Measurements from ENCODE around the gene EFNA4. TPM values are rescaled to one million over a fixed set of nuclear protein-coding genes. Genes with fewer than 3 reads are reported as not detected.

Gene EFNA4
- total and polyA plus RNA-seq, 2 of the 8 experiments (the other 6 are each of a cell fraction or from before 2014, with no cell fraction given): 21.9 to 23.9 TPM

DNA sequence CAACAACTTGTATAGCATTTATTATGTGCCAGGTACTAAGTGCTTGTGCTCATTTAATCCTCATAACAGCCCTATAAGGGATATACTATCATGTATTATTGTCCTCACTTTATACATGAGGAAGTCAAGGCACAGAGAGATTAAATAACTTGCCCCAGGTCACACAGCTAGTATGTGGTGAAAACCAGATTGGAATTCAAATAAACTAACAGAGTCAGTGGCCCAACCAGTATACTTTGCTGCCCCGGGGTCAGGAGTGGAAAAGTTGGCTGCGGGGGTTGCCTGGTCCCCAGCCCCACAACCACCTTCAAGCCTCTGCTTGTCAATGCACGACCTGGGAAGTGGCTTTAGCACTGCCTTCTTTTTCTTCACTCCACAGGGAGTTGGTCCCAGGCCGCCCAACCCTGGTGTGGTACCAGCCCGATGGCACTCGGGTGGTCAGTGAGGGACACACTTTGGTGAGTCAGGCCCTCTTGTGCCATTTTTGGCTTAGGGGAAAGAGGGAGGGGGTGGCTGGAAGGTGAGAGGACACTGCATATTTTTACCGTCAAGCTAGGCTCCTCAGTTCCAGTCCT is 9.9 kb upstream of the EFNA4 start:
- no peak overlapping the region for H2BK120ac ChIP-seq (replicated peaks; ENCODE audit: low read depth, low read length)
- no peak overlapping the region for H4K5ac ChIP-seq (ENCODE audit: insufficient read length, low read depth, low read length)
- no peak overlapping the region for H2BK12ac ChIP-seq (ENCODE audit: low read depth, low read length)
- FAIRE-seq (no peak), DNase-seq (ENCODE audit: low read depth in 1 of 2, low spot score in 2 of 2) (no peak)
- no peak overlapping the region for H4K91ac ChIP-seq (replicated peaks; ENCODE audit: insufficient read length, low read length)
- no peak overlapping the region for H2BK5ac ChIP-seq (ENCODE audit: low read depth, low read length)
- no peaks in the 10 kb centered on the region for H3K79me1 ChIP-seq (ENCODE audit: low read depth, low read length)
- POLR2A ChIA-PET (ENCODE audit: partially characterized antibody): interaction anchor here (0.9 to 1.4 kb wide), 3 partner anchors 9 to 50 kb away, joined by 3 to 6 read pairs (median 3); partner anchors contain the start of gene EFNA4
- CTCF ChIA-PET (ENCODE audit: partially characterized antibody): interaction anchor here (0.9 to 33.9 kb wide), 12 partner anchors 1 to 175 kb away, joined by 3 to 907 read pairs (median 8); partner anchors contain the start of genes ADAM15, EFNA3, EFNA4 and PBXIP1
- no peak overlapping the region for H3K23ac ChIP-seq (ENCODE audit: insufficient read length)
- H3K4me1 ChIP-seq (replicated peaks in 1 of 4; ENCODE audit: control insufficient read depth in 3 of 4, insufficient read depth in 4 of 4, low read length in 3 of 4): peaks cover 4 to 22% (median 10%) of the 10 kb centered on the region in 4 experiments; a peak in 6 of 7 replicates
- H3K9me3 ChIP-seq (ENCODE audit: insufficient read depth in 2 of 2, low read depth in 1 of 2, low read length in 1 of 2): no peaks in the 10 kb centered on the region
- H4K20me1 ChIP-seq (replicated peaks in 1 of 2; ENCODE audit: control insufficient read depth in 1 of 2, insufficient read depth in 2 of 2, low read length in 2 of 2): peaks cover 2 to 9% of the 10 kb centered on the region in 2 experiments
- H3K9ac ChIP-seq (replicated peaks in 1 of 4; ENCODE audit: extremely low read depth in 1 of 4, low read depth in 3 of 4, low read length in 3 of 4): no peak overlapping the region
- TF ChIP-seq SIX5 (IDR thresholded peaks at IDR 0.05; ENCODE audit: low read depth, low read length) (no peak), TCF12 (IDR thresholded peaks at IDR 0.05; ENCODE audit: low read depth, low read length) (no peak), SAP30 (IDR thresholded peaks at IDR 0.05; ENCODE audit: insufficient read depth, insufficient replicate concordance, low read length) (no peak), JUND (IDR thresholded peaks at IDR 0.05; ENCODE audit: low read length) (no peak), ZNF274 (IDR thresholded peaks at IDR 0.05; ENCODE audit: borderline replicate concordance, extremely low read depth, low read length) (no peak), BRCA1 (IDR thresholded peaks at IDR 0.05; ENCODE audit: low read depth, low read length) (no peak)
- H3K14ac ChIP-seq (ENCODE audit: insufficient read length): no peak overlapping the region
- peaks cover 0 to 3% (median 0%) of the 10 kb centered on the region in 4 experiments; a peak in 2 of 8 replicates for H3K36me3 ChIP-seq (ENCODE audit: control insufficient read depth in 2 of 4, insufficient read depth in 4 of 4, low read length in 3 of 4)
- H3K18ac ChIP-seq (ENCODE audit: extremely low read depth, low read length): no peak overlapping the region
- no peak overlapping the region for H2BK15ac ChIP-seq (ENCODE audit: low read length)
- H3K56ac ChIP-seq (replicated peaks; ENCODE audit: insufficient read length, low read depth, low read length): no peak overlapping the region
- H3K79me2 ChIP-seq (ENCODE audit: control insufficient read depth in 1 of 2, insufficient read depth in 2 of 2, low read length in 2 of 2): no peaks in the 10 kb centered on the region
- no peak overlapping the region for H2BK20ac ChIP-seq (ENCODE audit: low read length)
- peaks cover 0 to 18% (median 12%) of the 10 kb centered on the region in 4 experiments; a peak in 5 of 7 replicates for H3K27me3 ChIP-seq (replicated peaks in 1 of 4; ENCODE audit: control insufficient read depth in 3 of 4, extremely low read depth in 1 of 4, insufficient read depth in 3 of 4, low read length in 3 of 4)
- H2AK5ac ChIP-seq (ENCODE audit: low read depth, low read length): no peak overlapping the region
- H3K27ac ChIP-seq (ENCODE audit: low read depth, low read length): no peak overlapping the region
- H3K4me3 ChIP-seq (ENCODE audit: extremely low read depth in 1 of 4, insufficient read depth in 2 of 4, low read depth in 3 of 4, low read length in 4 of 4): no peak overlapping the region
- H4K8ac ChIP-seq (ENCODE audit: extremely low read depth, insufficient read depth, low read length): no peak overlapping the region
- 90% methylated on average over 7 of the region's 7 CpGs; no CpG with 5 or more reads in 1 of the 2 experiments for WGBS, 2 experiments (ENCODE audit: extremely low coverage in 1 of 2, insufficient coverage in 1 of 2, insufficient read length in 1 of 2, insufficient replicate concordance in 2 of 2, low coverage in 1 of 2, low lambda C conversion rate in 2 of 2, missing lambda C conversion rate in 1 of 2)
- H3K4ac ChIP-seq (replicated peaks; ENCODE audit: insufficient read length, low read depth, low read length): no peak overlapping the region
- peaks cover 16% of the 10 kb centered on the region for H3K23me2 ChIP-seq (ENCODE audit: low read depth, low read length)
- H3K4me2 ChIP-seq (ENCODE audit: insufficient read depth in 1 of 2, low read depth in 2 of 2, low read length in 2 of 2): no peak overlapping the region
- no peak overlapping the region for H2AFZ ChIP-seq (ENCODE audit: low read length)

Data from H1 (cell line).